Esophagus squamous epithelium (tissue), 5 donors: ENCODE data around the gene CYP17A1. TPM values are rescaled to one million over a fixed set of nuclear protein-coding genes. Genes with fewer than 3 reads are reported as not detected.

Experiments
- DNase-seq: peaks from one replicate; lab custom pipeline; 2025; lab: John Stamatoyannopoulos, UW
- H3K27ac ChIP-seq, 4 donors: fragments of 200-600 bp; sonication (generic); one replicate each; pipeline ENCODE4 v1.5.1; 2016 to 2019; ENCODE audit warnings: mild to moderate bottlenecking in 1 of 4
- H3K27me3 ChIP-seq, 4 donors: fragments of 200-600 bp; sonication (generic); 1 replicate in 3 of 4; 2 replicates in 1 of 4; pipeline versions ENCODE4 v1.5.1 to v1.6.0; 2017 to 2021; ENCODE audit warnings: antibody characterized with exemption in 1 of 4
- H3K36me3 ChIP-seq, 3 donors: fragments of 200-600 bp; sonication (generic); one replicate each; pipeline ENCODE4 v1.5.1; 2016 to 2019
- H3K4me1 ChIP-seq, 3 donors: fragments of 200-600 bp; sonication (generic); one replicate each; pipeline ENCODE4 v1.5.1; 2017 to 2019
- H3K4me3 ChIP-seq, 4 donors: fragments of 200-600 bp; sonication (generic); 1 replicate in 3 of 4; 2 replicates in 1 of 4; pipeline ENCODE4 v1.5.1; 2016 to 2019; ENCODE audit warnings: mild to moderate bottlenecking in 2 of 4, moderate library complexity in 1 of 4
- H3K9me3 ChIP-seq, 3 donors: fragments of 200-600 bp; sonication (generic); one replicate each; pipeline ENCODE4 v1.5.1; 2016 to 2019
- POLR2A ChIP-seq, 4 donors: fragments of 450-650 bp; IDR thresholded peaks; one replicate each; pipeline ENCODE4 v1.6.1; 2017; ENCODE audit warnings: antibody characterized with exemption in 4 of 4, mild to moderate bottlenecking in 4 of 4, moderate library complexity in 3 of 4
- WGBS, 2 donors: methylation state at CpG; one replicate each; pipeline ENCODE4 v1.1.5; 2018; 5-methylcytosine and 5-hydroxymethylcytosine counted together
- intact Hi-C: fragments of 100-400 bp; cut with DNase I; formaldehyde crosslinking; loops from one replicate; pipeline ENCODE4 v1.15.0; 2022
- total RNA-seq, 4 donors: library from RNA; depleted of rRNA; stranded (reverse); fragments of >200 nt; gene quantifications; one replicate each; pipeline ENCODE4 v1.1.0, GENCODE V29; 2016
- TF ChIP-seq, protein P1 (sequence below), 6 experiments: fragments of 450-650 bp in 4 of 6; fragments of 200-600 bp in 2 of 6; sonication (generic) in 2 of 6; IDR thresholded peaks; one replicate each; pipeline ENCODE4 v1.5.1; 2016 to 2019; ENCODE audit warnings: antibody characterized with exemption in 6 of 6, mild to moderate bottlenecking in 4 of 6, moderate library complexity in 4 of 6
- donor health status: DM: yes; HTN: yes; CAD: no.

Gene CYP17A1
- total RNA-seq, 4 donors from 2014 or later = not detected

DNA sequence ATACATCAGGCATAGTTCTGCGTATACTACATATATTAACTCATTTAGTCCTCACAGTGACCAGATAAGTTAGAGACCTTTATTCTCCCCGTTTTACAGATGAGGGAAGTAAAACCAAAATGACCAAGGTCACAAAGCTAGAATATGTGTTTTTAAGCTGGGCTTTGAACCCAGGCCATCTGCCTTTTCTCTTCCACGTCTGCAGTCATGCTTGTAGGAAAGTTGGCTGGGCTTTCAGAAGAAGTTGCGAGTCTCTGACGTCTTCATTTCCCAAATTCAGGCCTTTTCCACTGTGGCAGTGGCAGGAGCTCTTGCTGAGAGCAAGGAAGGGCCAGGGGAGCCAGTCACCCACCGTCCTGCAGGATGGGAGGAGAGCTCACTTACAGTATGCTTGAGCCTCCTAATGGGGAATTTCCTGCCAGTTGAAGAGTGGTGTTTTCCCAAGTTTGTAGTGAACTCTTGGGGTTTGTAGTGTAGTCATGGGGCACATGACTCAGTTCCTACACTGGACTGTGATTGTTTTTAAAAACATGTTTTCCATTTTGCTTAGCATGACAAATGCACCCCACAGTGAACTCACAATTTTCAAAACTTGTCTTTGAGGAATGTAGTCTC lies 34.2 kb downstream of the CYP17A1 start:
- no peak for DNase-seq
- TF ChIP-seq, protein P1, sequence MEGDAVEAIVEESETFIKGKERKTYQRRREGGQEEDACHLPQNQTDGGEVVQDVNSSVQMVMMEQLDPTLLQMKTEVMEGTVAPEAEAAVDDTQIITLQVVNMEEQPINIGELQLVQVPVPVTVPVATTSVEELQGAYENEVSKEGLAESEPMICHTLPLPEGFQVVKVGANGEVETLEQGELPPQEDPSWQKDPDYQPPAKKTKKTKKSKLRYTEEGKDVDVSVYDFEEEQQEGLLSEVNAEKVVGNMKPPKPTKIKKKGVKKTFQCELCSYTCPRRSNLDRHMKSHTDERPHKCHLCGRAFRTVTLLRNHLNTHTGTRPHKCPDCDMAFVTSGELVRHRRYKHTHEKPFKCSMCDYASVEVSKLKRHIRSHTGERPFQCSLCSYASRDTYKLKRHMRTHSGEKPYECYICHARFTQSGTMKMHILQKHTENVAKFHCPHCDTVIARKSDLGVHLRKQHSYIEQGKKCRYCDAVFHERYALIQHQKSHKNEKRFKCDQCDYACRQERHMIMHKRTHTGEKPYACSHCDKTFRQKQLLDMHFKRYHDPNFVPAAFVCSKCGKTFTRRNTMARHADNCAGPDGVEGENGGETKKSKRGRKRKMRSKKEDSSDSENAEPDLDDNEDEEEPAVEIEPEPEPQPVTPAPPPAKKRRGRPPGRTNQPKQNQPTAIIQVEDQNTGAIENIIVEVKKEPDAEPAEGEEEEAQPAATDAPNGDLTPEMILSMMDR (IDR thresholded peaks at IDR 0.05) = no peak
- no peak for TF ChIP-seq POLR2A (IDR thresholded peaks at IDR 0.05)
- intact Hi-C loops = loop anchor here (10.0 kb wide), 1 partner anchor 48 kb away; no protein-coding TSS in a partner anchor
- Histone ChIP-seq H3K27me3 (no peaks in the 10 kb centered on the region), H3K36me3 (peaks cover 0 to 74% (median 4%) of the 10 kb centered on the region in 3 donors), H3K4me1 (peaks cover 24 to 63% (median 37%) of the 10 kb centered on the region in 3 donors), H3K27ac (peak overlapping the region; percentile 16 to 79 (median 60)), H3K9me3 (no peaks in the 10 kb centered on the region), H3K4me3 (no peak overlapping the region)
- 53 to 65% methylated on average over 5 to 6 of the region's 6 CpGs for WGBS, 2 donors

GRCh38 chr10:102801978-102802377 lies 35.2 kb downstream of the CYP17A1 start:
- H3K27ac ChIP-seq = peak overlapping the region; percentile 16 to 79 (median 72)
- intact Hi-C loops = loop anchor here (10.0 kb wide), 1 partner anchor 47 kb away; no protein-coding TSS in a partner anchor
- TF ChIP-seq, protein P1 (IDR thresholded peaks at IDR 0.05) = no peak
- TF ChIP-seq POLR2A (IDR thresholded peaks at IDR 0.05) = no peak
- H3K4me3 ChIP-seq = no peak overlapping the region
- H3K9me3 ChIP-seq = no peaks in the 10 kb centered on the region
- no peak for DNase-seq
- H3K36me3 ChIP-seq = peaks cover 0 to 82% (median 5%) of the 10 kb centered on the region in 3 donors
- peaks cover 24 to 73% (median 44%) of the 10 kb centered on the region in 3 donors for H3K4me1 ChIP-seq
- no peaks in the 10 kb centered on the region for H3K27me3 ChIP-seq
- 49 to 87% methylated on average over 3 of the region's 3 CpGs for WGBS, 2 donors

- H3K4me1 ChIP-seq = peaks cover 24 to 75% (median 49%) of the 10 kb centered on the region in 3 donors
- intact Hi-C loops = loop anchor here (10.0 kb wide), 1 partner anchor 47 kb away; no protein-coding TSS in a partner anchor
Observed at GRCh38 chr10:102801496-102801895, 35.7 kb downstream of the CYP17A1 start.

DNA sequence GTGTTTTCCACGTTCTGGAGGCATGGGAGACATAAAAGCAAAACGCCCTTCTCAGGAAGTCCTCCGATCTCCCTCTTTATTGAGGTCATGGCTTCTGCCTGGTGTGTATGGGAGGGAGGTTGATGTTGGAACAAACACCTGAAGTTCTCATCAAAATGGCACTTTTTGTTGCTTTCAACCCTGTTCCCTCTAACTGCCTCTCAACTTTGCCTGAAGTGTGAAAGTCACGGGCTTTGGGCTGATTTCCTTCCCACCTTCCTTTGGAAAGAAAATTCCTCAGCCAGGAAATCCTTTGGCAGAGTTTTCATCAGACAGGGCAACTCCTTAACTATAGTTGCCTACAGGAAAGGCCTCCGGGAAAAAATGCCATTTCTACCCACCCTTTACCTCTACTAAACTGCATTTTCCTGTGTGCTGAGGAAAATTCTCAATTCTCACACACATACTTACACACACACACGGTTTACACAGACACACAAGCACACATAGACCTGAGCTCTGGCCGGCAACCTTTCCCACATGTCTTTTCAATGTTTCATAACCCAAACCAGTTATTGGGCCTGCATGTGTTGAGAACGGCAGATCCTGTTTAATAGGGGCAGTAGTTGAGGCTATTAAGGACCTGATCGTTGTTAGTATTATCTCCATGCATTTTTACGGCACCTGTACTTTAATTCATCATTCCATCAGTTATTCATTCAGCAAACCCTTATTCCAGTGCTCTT lies 36.4 kb downstream of the CYP17A1 start:
- 64 to 77% methylated on average over 9 to 10 of the region's 10 CpGs for WGBS, 2 donors
- TF ChIP-seq, protein P1 (IDR thresholded peaks at IDR 0.05) = no peak
- TF ChIP-seq POLR2A (IDR thresholded peaks at IDR 0.05) = no peak

More at GRCh38 chr10:102801496-102801895, 35.7 kb downstream of the CYP17A1 start:
- no peaks in the 10 kb centered on the region for H3K9me3 ChIP-seq
- H3K27ac ChIP-seq = peak overlapping the region; percentile 2 to 79 (median 74)
- no peak for DNase-seq
- H3K4me3 ChIP-seq = no peak overlapping the region
- peaks cover 0 to 77% (median 5%) of the 10 kb centered on the region in 3 donors for H3K36me3 ChIP-seq
- 54 to 59% methylated on average over 2 of the region's 2 CpGs for WGBS, 2 donors
- H3K27me3 ChIP-seq = no peaks in the 10 kb centered on the region
- TF ChIP-seq, protein P1 (IDR thresholded peaks at IDR 0.05) = no peak
- no peak for TF ChIP-seq POLR2A (IDR thresholded peaks at IDR 0.05)

More for the DNA sequence above, 36.4 kb downstream of the CYP17A1 start:
- intact Hi-C loops = loop anchor here (10.0 kb wide), 1 partner anchor 46 kb away; no protein-coding TSS in a partner anchor
- no peaks in the 10 kb centered on the region for H3K9me3 ChIP-seq
- H3K4me1 ChIP-seq = peaks cover 24 to 79% (median 53%) of the 10 kb centered on the region in 3 donors
- H3K4me3 ChIP-seq = no peak overlapping the region
- DNase-seq = no peak
- no peaks in the 10 kb centered on the region for H3K27me3 ChIP-seq
- H3K27ac ChIP-seq = peak overlapping the region; percentile 57 to 79 (median 74)
- H3K36me3 ChIP-seq = peaks cover 0 to 76% (median 5%) of the 10 kb centered on the region in 3 donors
